Measurements from ENCODE around the gene SRCAP.
"Not testable (repeated sequence)": the region's sequence is repeated elsewhere in the genome, so short reads cannot be mapped to it uniquely, and the experiment has no call there.

Gene SRCAP

DNA sequence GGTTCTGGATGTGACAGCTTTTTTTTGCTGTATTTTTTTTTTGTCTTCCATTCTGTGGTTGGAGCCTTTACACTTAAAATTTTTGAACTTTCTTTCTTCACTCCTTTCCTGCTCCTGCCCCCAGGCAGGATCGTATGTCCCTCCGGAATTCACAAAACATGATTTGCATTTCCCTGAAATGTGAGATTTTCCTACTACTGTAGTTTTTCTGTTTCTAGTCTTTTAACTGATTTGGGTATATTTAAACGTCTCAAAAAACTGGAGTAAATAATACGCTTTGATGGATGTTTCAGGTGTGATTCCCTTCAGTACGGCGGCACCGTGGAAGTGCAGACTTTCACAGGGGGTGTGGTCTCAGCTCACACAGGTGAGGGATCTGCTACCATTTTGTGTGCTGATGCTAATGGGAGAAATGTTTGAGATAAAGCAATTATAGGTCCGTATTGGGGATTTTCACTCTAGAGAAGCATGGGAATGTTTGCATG lies 686 bp downstream of the SRCAP start:
- DNase-seq = no peak

DNA sequence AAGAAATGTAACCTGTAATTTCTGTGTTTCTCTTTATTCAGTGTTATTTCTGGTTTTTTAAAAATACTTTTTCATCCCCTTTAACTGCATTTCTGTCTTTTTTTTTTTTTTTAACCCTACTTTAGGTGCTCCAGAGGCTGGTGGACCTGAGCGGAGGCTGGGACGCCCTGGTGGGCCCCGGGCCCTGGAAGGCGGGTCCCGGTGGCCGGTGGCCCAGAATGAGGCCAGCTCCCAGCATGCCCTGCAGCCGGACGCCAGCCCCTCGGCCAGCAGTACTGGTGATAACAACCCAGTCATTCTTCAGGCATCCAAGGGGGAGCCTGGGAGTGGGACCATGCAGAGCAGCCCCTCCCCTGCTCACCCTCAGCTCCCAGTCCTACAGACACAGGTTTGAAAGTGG lies 1.5 kb downstream of the SRCAP start:
- no peak for DNase-seq

DNA sequence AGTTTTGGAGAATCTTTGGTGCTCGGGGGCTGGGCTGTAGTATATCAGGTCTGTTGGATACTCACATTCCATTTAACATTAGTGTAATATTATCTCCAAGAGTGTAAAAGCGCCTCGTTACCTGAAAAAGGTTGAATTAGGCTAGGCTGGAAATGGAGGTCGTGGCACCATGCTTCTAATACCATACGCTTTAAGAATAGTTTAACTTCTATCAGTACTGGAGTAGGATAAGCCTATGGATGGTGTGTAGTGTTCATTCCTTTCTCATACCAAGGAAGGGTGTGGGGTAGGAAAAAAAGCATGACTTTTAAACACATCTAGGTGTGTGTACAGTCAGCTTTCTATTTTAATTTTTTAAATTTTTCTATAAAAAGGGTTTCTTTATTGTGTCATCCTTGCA lies 2.0 kb downstream of the SRCAP start:
- DNase-seq = no peak

DNA sequence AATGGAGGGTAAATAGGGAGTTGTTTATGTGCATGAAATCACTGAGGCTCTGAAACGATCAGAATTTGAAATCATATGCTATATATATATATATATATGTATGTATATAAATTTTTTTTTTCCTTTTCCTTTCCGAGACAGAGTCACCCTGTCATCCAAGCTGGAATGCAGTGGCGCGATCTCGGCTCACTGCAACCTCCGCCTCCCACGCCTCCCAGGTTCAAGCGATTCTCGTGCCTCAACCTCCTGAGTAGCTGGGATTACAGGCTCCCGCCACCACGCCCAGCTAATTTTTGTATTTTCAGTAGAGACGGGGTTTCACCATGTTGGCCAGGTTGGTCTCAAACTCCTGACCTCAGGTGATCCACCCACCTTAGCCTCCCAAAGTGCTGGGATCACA lies 4.1 kb downstream of the SRCAP start:
- not testable (repeated sequence) for DNase-seq

DNA sequence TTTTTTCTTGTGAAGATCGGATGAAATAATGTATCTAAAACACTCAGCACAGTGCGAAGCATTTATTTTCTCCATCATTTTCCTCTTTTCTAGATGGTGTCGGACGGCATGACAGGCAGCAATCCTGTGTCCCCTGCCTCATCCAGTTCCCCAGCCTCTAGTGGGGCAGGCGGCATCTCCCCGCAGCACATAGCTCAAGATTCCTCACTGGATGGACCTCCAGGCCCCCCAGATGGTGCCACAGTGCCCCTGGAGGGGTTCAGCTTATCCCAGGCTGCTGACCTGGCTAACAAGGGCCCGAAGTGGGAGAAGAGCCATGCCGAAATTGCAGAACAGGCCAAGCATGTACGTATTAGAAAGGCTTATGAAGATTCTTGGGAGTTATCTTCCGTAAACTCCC lies 5.0 kb downstream of the SRCAP start:
- DNase-seq = no peak

DNA sequence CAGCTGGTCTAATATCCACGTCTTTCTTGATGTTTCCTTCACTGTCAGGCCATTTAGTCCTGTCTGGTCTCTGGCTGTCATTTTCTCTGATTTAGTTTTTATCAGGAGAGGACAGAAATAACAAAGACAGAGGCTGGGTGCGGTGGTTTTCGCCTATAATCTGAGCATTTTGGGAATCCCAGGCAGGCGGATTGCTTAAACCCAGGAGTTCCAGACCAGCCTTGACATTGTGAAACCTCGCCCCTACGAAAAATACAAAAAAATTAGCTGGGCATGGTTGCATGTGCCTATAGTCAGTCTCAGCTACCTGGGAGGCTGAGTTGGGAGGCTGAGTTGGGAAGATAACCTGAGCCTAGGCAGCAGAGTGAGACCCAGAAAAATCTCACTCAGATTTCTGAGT lies 7.1 kb downstream of the SRCAP start:
- no peak for DNase-seq

DNA sequence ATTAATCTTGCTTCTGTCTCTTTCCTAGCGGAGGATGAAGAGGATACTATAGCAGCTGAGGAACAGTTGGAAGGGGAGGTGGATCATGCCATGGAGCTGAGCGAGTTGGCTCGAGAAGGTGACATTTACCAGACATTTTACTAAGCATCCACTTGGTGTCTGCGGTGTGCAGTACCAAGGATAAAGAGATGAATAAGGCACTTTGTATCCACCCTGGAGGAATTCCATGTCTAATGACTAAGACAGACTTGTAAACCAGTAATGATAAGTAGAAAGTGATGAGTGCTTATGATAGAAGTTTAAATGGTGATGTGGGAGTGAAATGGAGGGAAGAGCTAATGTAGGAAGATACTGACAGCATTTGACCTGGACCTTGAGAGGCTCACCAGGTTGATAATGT lies 12.0 kb downstream of the SRCAP start:
- DNase-seq = no peak

DNA sequence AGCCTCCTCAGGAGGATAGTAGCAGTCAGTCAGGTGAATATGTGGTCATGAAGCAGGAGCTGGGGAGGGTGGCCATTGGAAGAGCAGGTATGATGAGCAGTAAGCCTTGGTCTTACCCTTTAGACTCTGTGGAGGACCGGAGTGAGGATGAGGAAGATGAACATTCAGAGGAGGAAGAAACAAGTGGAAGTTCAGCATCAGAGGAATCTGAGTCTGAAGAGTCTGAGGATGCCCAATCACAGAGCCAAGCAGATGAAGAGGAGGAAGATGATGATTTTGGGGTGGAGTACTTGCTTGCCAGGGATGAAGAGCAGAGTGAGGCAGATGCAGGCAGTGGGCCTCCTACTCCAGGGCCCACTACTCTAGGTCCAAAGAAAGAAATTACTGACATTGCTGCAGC lies 12.7 kb downstream of the SRCAP start:
- no peak for DNase-seq

DNA sequence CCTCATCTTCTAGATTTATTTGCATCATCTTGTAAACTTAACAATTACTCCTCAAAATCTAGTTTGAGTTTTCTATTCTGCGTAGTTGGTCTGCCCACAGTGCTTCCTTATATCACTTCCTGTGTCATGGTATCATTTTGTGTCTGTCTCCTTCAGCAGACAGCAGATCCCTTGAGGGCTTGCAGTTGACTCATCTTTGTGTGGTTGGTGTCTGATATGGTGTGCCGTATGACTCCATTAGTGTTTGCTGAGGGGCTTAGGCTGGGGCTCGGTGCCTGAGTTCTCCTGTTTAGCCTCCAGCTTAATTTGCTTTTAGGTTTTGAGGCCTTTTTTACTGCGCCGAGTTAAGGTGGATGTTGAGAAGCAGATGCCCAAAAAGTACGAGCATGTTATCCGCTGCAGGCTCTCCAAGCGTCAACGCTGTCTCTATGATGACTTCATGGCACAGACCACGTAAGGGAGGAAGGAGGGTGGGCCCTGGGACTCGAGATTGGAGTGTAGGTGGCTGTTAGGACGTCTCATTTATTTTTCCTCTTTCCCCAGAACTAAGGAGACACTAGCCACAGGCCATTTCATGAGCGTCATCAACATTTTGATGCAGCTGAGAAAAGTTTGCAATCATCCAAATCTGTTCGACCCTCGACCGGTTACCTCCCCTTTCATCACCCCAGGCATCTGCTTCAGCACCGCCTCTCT lies 16.9 kb downstream of the SRCAP start:
- no peak for DNase-seq

DNA sequence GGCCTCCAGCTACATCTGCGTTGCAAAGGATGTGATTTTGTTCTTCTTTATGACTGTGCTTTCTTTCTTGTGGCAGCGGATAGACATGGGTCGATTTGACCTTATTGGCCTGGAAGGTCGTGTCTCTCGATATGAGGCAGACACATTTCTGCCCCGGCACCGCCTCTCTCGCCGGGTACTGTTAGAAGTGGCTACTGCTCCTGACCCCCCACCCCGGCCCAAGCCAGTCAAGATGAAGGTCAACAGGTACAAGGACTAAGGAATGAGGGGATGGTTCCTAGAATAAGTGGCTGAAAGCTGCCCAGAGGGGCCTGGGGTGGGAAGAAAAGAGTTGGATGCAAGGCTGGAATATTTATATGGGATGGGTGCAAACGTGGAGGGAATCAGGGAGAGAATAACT lies 21.1 kb downstream of the SRCAP start:
- DNase-seq = no peak

DNA sequence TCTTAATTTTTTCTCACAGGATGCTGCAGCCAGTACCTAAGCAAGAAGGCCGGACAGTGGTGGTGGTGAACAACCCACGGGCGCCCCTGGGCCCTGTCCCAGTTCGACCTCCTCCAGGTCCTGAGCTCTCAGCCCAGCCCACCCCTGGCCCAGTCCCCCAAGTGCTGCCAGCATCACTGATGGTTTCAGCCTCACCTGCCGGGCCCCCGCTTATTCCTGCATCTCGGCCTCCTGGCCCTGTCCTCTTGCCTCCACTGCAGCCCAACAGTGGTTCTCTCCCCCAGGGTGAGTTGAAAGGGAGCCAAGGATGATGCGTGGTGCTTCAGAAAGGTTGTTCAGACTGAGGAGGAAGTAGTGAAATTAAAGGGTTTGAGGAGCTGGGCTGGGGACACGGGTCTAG lies 21.7 kb downstream of the SRCAP start:
- DNase-seq = no peak

DNA sequence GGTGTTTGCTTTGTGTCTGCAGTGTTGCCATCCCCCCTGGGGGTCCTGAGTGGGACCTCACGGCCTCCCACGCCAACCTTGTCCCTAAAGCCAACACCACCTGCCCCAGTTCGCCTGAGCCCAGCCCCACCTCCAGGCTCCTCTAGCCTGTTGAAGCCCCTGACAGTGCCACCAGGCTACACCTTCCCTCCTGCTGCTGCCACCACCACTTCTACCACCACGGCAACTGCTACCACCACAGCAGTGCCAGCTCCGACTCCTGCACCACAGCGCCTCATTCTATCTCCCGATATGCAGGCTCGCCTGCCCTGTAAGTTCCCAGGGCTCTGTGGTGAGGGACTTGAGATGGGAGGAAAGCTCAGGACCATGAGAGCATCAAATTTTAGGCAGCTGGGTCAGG lies 22.2 kb downstream of the SRCAP start:
- DNase-seq = no peak

DNA sequence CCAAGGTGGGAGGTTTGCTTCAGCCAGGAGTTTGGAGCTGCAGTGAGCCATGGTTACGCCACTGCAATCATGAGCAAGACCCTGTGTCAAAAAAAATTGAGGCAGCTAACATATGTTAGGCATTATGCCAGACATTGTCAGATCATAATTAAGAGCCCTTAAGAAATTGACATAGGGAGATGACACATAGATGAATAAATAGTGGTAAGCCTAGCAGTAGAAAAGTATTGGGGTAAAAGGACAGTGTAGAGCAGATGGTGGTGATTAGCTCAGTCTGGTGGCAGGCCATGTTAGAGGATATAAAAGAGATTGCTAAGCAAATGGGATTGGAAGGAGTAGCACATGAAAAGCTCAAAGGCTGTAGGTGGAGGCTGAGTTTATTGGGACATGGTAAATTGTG lies 22.6 kb downstream of the SRCAP start:
- no peak for DNase-seq

DNA sequence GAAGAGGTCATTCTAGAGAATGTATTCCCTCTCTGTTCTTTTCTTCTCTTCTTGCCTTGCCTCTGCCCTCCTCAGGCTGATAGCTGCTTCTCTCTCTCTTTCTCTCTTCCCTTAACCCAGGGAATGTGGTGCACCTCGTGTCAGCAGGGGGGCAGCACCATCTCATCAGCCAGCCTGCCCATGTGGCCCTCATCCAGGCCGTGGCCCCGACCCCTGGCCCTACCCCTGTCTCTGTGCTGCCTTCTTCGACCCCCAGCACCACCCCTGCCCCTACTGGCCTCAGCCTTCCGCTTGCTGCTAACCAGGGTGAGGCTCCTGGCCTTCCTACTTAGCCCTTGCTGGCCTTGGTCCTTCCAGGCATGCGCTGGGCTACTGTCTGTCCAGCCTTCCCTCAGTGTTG lies 23.5 kb downstream of the SRCAP start:
- no peak for DNase-seq

DNA sequence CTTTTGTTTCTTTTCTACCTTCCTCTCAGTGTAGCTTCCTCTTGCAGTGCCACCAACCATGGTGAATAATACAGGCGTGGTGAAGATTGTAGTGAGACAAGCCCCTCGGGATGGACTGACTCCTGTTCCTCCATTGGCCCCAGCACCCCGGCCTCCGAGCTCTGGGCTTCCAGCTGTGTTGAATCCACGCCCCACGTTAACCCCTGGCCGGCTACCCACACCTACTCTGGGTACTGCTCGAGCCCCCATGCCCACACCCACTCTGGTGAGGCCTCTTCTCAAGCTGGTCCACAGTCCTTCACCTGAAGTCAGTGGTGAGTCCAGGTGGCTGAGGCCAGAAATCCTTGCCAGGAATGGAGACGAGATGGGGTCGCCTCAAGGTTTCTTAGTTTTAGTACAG lies 23.9 kb downstream of the SRCAP start:
- DNase-seq = no peak

DNA sequence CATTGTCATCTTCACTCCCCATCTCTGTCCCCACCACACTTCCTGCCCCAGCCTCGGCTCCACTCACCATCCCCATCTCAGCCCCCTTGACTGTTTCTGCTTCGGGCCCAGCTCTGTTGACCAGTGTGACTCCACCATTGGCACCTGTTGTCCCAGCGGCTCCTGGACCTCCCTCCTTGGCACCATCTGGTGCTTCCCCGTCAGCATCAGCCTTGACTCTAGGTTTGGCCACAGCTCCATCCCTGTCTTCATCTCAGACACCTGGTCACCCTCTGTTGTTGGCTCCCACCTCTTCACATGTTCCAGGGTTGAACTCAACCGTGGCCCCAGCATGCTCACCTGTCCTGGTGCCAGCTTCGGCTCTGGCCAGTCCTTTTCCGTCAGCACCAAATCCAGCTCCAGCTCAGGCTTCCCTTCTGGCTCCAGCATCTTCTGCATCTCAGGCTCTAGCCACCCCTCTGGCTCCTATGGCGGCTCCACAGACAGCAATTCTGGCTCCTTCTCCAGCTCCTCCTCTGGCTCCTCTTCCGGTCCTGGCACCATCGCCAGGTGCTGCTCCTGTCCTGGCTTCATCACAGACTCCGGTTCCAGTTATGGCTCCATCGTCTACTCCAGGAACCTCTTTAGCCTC lies 24.9 kb downstream of the SRCAP start:
- no peak for DNase-seq

DNA sequence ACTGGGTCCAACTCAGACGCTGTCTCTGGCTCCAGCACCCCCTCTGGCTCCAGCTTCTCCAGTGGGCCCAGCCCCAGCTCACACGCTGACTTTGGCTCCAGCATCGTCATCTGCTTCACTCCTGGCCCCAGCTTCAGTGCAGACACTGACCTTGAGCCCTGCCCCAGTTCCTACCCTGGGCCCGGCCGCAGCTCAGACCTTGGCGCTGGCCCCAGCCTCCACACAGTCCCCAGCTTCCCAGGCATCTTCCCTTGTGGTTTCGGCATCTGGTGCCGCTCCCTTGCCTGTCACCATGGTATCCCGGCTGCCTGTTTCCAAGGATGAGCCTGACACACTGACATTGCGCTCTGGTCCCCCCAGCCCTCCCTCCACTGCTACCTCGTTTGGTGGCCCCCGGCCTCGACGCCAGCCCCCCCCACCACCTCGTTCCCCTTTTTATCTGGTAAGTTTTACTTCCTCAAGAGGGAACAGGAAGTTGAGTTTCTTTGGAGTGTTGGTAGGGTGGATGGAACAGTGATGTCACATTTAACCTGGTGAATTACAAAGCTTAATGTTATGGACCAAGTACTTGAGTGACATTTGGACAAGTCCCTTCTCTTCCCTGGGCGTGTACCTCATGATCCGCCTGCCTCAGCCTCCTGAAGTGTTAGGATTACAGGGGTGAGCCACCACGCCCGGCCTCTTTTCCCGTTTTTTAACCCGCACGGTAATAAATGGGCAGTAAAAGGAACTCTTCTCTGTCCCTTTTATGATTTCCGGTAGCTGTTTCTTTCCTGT lies 25.9 kb downstream of the SRCAP start:
- no peak for DNase-seq

DNA sequence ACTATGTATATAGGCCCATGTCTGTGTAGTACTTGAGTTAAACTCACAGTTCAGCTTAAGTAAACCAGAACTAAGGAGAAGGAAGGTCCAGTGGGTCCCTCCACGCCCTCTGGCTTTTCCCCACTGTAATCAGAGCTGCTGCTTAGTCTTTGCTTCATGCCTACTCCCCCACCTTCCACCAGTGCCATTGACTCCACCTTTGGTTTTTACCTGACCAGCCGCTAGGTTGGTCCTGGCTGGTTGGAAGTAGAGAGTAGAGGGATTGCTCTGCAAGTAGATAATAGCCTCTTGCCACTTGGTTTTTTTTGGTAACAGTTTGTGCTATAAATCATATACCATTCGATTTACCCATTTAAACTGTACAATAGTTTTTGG lies 26.4 kb downstream of the SRCAP start:
- DNase-seq = no peak

DNA sequence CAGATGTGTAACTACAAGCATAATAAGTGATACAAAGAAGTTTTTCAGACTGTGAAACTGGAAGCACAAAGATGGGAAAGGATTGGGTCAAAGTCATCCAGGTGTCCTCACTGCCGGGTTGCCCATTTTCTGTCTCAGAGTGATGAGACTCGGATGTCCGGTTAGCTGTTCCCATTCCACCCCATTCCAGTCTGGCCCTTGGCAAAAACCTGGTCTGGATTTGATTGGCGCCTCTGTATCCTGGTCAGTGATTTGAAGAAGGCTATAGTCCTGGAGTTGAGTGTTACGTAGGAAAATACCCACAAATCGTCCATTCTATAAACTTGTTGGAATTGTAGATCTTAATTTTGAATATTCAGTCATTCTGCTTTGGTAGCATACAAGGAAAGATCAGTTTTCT lies 29.4 kb downstream of the SRCAP start:
- DNase-seq = no peak

DNA sequence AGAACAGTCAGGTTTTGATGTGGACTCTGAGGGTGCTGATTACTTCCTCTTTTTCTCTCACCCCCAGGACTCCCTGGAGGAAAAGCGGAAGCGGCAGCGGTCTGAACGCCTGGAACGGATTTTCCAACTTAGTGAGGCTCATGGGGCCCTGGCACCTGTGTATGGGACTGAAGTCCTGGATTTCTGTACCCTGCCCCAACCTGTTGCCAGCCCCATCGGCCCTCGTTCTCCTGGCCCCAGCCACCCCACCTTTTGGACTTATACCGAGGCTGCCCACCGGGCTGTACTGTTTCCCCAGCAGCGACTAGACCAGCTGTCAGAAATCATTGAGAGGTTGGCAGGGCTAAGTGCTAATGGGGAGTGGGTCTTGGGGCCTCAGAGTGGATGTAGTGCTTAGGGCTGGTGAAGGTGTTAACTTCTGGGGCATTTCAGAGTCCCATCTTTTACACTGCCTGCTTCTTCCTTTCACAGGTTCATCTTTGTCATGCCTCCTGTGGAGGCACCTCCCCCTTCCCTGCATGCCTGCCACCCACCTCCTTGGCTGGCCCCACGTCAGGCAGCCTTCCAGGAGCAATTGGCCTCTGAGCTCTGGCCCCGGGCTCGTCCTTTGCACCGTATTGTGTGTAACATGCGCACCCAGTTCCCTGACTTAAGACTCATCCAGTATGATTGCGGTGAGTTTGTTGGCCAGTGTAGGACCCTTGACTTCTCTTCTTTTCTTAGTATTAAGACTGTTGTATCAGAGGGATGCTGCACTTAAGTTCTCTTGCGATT lies 30.1 kb downstream of the SRCAP start:
- no peak for DNase-seq

DNA sequence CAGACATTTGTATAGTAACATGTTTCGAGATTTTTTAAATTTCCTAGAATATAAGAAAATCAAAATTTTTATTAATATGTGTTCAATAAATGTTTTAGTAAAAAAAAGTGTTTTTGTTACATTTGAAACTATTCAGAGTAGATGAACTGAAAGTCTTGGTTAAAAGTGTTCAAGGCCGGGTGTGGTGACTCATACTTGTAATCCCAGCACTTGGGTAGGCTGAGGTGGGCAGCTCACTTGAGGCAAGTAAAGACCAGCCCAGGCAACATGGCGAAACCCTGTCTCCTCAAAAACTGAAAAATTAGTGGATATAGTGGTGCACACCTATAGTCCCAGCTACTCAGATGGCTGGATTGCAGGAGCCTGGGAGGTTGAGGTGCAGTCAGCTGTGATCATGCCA lies 32.4 kb downstream of the SRCAP start:
- no peak for DNase-seq

DNA sequence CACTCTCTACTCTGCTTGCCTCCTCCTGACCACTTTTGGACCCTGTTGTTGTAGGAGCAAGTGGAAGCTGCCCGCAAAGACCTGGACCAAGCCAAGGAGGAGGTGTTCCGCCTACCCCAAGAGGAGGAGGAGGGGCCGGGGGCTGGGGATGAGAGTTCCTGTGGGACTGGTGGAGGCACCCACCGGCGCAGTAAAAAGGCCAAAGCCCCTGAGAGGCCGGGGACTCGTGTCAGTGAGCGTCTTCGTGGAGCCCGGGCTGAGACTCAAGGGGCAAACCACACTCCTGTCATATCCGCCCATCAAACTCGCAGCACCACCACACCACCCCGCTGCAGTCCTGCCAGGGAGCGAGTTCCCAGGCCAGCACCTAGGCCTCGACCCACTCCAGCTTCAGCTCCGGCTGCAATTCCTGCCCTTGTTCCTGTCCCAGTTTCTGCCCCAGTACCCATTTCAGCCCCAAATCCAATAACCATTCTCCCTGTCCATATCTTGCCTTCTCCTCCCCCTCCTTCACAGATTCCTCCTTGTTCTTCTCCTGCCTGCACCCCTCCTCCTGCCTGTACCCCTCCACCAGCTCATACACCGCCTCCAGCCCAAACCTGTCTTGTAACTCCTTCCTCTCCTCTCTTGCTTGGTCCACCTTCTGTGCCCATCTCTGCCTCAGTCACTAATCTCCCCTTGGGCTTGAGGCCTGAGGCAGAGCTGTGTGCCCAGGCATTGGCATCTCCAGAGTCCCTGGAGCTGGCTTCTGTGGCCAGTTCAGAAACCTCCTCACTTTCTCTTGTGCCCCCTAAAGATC lies 38.2 kb downstream of the SRCAP start:
- no peak for DNase-seq

Measured in NCI-H1930 (cell line).